NCI-H526 treated with DMSO at 0.1 percent for 48 hours (cell line): ENCODE results near the gene VCL.

Source experiments
- DNase-seq: peaks from one replicate; lab custom pipeline; 2025; lab: John Stamatoyannopoulos, UW

Gene VCL

DNA sequence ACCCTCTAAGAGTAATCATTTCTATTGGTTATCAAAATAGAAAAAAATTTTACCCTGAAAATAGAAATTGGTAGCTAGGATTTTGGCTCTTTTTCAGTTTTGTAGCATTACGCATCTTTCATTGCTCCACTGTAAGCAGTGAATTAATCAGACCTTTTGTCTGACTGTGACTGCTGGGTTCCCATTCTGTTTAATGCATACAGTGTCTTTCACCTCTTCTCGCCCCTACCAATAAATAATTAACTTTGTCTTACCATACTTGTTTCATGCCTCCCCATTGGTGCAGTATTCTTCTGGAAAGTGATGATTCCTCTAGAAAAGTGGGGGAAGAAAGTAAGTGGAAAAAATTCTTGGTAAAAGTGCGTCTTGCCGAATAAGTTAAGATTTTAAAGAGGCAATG is 79.5 kb downstream of the VCL start:
- DNase-seq: no peak

DNA sequence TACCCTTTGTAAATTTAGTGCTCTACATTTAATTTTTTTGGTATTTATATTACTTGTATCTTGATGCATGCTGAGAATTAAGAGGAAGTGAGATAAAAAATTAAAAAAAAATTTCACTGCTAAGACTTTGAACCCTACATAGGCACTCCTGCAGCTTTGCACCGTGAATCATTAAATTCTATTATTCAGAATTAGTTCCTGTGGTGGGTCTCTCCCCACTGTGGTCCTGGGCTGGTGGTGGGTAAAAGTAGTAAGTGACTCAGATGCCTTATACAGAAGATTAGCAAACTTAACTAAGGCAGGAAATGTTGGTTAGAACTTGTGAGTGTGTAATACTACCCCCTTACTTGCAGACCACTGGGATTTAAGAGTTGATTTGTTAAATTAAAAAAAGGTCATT is 80.1 kb downstream of the VCL start:
- no peak for DNase-seq

DNA sequence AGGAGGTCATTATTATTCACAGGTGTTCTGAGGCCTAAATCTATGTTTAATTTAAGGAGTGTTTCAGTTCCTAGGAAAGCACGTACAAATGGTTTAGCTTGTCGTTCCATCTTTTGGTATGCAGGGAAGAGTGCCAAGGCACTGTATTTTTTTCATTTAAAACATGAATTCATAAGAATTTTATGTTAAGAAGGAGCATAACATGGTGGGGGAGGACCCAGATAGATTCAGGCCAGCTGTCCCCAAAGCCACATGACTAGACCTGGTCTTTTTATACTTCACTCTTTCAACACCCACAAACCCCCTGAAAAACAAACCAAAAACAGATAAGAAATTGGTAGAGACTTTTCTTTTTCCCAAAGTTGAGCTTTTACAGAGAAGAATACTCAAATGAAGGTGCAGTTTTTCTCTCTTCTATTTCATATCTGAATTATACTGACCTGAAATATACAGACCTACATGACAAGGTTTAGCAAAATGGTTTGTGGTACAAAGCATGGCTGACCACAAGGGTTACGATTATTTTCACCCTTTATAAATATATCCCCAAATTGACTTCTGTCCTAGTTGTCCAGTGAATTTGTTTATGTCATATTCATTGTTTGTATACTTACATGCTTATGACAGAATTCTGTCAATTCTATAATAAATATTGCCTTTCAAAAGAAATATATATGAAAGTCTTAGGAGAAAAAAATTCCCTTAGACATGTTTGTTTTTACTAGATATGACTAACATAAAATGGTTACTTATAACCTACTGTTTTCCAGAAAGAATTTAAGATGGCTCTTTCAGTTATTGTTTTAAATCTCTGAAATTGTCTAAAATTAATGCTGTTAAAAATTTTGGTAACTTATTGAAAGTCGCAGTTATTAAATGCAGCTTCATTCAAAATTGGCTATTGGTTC is 81.4 kb downstream of the VCL start:
- no peak for DNase-seq

DNA sequence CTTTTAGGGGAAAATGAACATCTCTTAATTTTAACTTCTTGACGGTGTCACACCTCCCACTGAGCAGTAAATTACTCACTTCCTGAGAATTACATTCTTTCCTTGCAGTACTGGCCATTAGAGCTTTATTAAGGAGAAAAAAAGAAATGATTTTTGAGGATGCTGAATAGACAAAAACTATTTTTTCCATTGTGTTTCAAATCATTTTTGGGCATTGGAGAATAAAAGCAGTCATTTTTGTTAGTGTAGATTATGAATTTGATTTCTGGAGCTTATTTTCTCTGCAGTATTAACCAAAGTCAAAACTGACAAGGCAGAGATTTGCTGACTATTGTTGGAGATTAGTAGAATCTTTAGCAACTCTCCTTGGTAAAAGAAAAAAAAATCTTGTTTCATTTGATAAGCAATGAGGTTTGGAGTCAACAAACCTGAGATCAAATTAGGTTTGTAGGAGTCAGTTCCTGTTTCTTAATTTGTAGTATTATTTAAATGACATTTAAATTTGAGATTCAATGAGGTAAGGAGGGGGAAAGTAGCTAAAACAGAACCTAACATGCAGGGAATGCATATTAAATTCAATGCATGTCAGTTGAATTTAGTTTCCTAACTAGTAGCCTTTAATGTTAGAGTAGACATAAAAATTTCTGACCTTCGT is 82.1 kb downstream of the VCL start:
- DNase-seq: no peak

DNA sequence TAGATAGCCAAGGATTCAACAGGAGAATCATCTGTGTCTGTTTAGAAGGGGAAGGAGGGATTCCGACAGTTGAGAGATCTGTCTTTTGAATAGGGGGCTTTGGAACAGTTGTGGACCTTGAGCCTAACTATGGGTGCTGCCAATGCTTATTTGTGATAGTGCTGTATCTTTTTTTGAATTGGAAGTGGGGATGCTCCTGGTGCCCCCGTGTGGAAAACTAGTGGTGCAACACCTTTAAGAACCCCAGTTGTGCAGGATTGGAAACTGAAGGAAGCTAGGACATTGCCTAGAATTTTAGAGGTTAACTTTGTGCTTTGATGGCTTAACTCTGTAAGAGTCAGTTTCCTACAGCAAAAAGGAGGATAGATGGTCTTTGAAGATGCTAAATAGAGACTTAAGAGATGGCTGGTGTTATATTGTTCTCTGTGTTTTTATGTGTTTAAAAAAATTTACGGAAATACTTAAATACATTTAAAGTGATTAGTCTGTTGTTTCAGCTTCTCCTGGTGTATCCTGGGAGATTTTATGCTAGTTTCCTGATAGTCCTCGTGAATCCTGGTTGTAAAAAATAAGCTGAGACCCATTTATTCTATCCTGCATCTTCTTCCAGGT is 83.4 kb downstream of the VCL start:
- DNase-seq: peak; percentile 27

DNA sequence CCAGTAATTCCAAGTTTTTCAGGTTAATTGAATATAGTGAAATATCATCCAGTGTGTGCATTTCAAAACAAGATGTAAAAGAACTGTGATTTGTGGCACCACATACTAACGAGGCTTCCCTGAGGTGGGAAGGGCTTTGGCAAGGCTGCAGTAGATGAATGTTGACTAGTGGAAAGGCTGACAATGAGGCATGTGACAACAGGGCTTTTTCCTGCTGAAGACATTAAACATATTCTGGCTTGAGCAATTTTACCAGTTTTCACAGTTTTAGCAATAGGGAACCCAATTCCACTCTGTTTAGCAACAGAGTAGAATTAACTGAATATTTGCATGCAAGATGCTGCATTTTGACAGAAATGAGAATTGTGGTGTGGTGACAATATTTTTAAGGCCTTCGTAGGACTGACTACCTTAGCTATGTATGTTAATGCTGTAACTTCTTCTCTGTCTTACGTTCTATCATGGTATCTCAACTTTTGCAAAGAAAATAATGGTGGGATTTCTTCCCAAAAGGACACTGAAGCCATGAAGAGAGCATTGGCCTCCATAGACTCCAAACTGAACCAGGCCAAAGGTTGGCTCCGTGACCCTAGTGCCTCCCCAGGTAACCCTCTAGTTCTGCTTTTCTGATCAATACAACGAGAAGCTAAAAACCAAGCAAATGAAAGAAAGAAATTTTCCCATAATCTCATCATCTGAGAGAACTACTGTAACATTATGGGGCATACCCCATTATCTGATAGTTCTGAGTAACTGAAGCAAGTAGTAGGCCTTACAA is 84.2 kb downstream of the VCL start:
- DNase-seq: no peak

DNA sequence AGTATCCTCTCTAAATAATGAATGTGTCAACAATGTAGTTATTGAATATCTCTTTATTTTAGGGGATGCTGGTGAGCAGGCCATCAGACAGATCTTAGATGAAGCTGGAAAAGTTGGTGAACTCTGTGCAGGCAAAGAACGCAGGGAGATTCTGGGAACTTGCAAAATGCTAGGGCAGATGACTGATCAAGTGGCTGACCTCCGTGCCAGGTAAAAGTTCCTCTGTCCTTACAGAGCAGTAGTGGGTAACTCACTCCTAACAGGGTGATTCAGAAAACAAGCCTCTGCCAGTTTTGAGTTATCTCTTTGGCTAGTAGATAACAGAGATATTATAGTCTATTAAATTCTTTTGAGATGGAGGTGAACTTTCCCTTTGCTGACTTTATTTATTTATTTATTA is 85.4 kb downstream of the VCL start:
- no peak for DNase-seq

DNA sequence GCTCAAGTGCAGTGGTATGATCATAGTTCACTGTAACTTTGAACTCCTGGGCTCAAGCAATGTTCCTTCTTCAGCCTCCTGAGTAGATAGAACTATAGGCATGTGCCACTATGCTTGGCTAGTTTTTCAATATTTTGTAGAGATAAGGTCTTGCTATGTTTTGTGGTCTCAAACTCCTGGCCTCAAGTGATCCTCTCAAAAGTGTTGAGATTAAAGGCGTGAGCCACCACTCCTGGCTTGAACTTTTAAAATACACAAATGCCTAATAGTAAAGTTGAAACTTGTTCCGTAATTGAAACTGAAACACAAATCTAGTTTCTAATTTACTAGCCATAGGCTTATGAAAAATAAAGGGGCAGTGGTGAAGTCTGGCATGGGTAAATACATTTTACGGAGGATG is 87.0 kb downstream of the VCL start:
- DNase-seq: no peak

DNA sequence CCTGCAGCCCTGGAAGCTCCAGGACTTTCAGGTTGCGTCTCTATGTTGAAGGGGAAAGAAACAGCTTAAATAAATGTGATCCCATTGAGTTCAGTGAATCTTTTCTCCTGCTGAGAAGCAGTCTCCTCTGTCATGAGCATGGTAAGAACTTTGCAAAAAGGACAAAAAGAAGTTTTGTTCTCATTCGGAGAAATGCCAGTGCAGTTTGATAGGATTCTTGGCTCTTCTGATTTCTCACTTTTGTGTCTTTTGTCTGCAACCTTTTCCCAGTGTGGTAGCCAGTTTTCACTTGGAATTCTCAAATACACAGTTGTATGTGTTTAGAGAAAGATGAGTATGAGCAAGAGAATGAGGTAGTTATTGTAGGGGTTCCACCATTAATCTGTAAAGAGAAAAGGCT is 88.4 kb downstream of the VCL start:
- no peak for DNase-seq

DNA sequence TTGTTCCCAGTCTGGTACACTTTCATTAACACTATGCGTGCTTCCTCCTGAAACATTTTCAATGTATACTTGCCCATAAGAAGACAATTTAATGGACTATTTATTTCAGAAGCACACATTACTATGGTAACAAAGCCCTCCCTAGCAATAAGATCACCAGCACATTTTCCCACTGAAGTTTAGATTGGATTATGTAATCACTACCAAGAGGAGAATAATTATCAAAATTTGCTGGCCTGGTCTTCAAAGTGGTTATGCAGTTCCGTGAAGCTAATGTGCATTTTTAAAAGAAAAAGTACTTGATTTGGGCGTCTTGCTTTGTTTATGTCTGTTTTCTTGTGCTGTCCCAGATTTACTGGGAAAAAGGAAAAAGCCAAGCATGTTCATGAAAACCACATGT is 90.8 kb downstream of the VCL start:
- no peak for DNase-seq

DNA sequence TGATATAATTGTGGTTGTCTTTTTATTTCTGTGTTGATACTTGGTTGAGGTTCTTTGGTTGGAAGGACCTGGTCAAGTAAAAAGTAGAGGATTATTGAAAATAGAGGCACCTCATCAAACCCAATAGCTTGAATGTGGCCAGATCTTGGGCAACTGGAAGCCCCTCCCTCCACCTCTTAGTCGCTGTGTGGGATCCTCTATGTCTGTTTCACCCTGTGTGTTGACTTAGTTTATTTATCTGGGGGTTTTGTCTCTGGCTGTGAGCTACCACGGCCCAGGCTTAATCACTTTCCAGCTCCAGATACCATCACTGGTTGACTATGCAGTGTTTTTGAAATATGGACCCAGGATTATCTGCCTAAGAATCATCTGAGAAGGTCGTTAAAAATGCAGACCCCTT is 94.5 kb downstream of the VCL start:
- no peak for DNase-seq

DNA sequence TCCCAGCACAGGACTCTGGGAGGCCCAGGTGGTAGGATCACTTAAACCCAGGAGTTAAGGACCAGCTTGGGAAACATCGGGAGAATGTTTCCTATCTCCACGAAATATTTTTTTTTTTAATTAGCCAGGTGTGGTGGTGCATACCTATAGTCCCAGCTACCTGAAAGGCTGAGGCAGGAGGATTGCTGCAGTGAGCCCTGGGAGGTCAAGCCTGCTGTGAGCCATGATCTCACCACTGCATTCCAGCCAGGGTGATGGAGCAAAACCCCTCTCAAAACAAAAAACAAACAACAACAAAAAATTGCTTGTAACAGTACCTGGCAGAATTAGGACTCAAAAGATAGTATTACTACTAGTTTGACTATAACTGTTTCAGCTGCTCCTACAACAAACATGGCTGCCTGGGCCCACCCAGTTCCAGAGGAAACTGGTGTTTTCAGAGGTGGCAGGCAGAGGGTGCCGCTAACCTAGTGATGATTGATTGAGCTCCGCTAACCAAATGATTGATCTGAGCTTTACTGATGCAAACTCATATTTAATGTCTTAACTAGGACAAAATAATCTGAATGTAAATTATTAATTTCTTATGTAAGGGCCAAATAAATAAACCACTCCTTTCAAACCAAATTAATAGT is 95.7 kb downstream of the VCL start:
- no peak for DNase-seq

DNA sequence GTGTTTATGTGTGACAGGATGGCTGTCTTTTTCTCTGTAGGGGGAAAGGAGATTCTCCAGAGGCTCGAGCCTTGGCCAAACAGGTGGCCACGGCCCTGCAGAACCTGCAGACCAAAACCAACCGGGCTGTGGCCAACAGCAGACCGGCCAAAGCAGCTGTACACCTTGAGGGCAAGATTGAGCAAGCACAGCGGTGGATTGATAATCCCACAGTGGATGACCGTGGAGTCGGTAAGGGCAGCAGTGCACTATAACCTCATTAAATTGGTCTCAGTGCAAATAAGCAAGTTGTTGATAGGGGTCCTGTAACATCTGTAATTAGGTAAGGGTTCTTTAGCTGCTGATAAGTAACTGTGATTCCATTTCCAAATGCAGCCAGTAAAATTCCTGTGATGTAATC is 96.3 kb downstream of the VCL start:
- DNase-seq: no peak

DNA sequence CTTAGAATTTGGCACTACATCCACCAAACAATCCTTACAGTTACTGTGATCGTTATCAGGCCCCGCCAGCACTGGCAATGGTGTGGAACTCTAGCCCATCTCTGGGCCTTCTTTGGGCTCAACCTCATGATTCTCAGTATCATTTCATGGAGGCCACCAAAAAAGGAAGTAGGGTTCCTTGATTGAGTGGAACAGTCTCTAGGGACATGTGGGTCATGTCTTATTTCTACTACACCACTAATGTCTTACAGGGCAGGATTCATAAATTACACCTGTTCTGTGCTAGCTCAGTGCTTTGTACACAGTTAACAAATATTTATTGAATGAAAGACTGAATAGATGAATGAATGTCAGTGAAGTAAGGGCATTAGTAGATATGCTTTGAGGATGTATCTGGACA is 98.9 kb downstream of the VCL start:
- peak; percentile 37 for DNase-seq

DNA sequence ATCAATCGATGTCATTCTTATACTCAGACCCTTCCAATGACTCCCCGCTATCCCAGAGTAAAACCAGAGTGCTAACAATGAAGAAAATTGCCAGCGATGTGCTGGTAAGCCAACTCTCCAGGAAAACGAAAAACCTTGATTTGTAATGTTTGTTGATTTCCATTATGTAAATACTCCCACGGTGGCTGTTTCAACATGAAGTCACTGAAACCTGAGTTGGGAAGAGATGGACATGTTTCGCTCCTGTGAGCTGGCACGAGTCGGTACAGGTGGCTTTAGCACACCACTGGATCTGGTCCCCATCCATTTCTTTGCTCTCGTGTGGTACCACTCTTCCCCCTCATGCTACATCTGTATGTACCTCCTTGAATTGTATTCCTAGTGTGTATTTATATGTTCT is 99.9 kb downstream of the VCL start:
- no peak for DNase-seq

DNA sequence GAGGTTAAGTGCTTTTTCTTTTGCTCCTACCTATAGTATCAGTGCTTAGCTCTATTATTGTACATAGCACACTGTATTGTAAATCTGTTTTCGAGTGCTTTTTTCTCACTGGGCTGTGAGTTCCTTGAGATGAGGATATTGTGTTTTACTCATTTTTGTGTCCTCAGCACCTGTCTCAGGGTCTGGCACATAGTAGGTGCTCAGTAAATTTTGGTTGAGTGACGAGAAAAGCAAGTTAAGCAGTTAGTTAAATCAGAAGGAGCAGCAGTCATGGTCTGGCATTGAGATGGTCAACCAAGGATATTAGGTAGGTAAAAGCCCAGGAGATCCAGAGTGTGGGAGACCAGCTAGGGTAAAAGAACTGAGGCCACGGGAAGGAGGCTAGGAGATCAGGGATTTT is 101.5 kb downstream of the VCL start:
- no peak for DNase-seq

DNA sequence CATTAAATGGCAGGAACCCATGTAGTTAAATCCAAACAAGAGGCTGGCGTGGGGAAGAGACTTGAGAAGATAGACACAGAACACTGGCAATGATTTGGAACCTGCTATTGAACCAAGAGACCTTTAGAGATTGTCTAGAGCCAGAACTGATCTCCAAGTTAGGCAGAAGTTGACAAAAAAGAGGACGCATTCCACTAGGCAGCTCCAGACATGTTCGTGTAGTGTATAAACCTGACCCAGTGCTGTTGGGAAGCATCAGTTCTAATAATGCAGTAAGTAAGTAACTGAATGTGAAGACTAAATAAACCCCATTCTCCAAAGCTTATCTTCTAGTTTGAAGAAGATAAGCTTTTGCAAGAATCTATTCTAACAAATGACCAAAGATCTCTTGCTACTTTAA is 101.9 kb downstream of the VCL start:
- no peak for DNase-seq

DNA sequence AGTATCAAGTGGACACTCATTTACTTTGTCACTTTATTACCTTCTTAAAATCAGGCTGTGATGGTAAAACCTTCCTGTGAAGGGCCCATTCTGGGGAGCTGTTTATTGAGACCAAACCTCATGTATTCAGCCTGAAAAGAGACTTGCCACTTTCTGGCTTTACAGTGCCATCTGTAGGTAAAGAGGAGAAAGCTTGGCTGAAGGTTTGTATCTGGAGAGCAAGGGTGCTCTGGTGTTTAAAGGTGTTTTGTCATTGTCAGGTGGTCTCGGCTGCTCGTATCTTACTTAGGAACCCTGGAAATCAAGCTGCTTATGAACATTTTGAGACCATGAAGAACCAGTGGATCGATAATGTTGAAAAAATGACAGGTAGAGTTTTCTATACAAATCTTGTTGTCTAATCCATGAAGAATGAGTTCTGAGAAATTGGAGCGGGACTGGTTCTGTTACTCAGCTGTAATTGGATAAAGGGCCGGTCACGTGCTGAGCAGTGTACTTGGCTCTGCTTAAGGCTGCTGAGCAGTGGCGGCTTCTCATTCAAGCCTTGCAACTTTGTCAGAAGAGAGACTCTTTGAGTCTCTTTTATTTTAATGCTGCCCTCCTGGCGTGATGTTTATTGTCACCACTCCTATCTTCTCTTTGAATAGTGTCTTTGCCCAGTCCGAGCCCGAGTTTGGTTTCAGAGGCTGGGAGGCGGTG is 105.8 kb downstream of the VCL start:
- no peak for DNase-seq

DNA sequence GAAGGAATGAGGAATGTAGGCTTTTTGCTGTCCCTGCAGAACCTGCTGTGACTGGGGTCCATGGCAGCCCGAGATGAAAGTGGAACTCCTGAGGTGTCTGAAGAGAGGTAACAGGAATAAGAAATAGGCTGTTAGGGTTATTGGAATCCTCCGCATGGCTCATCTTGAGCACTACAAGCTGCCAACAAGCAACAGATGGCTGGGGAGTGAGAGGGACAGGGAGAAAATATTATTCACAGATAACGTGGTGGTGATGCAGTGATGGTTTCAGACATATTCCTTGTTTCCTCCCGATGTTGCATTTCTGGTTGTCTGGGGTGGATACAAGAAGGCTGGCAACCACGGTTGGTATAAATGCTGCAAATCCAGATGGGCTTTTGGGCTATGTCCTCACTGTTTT is 106.6 kb downstream of the VCL start:
- no peak for DNase-seq

DNA sequence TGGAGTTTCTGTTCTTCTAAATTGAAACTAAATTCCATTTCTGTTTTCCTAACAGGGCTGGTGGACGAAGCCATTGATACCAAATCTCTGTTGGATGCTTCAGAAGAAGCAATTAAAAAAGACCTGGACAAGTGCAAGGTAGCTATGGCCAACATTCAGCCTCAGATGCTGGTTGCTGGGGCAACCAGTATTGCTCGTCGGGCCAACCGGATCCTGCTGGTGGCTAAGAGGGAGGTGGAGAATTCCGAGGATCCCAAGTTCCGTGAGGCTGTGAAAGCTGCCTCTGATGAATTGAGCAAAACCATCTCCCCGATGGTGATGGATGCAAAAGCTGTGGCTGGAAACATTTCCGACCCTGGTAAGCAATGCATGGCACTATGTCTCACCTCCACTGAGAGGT is 107.1 kb downstream of the VCL start:
- DNase-seq: no peak

DNA sequence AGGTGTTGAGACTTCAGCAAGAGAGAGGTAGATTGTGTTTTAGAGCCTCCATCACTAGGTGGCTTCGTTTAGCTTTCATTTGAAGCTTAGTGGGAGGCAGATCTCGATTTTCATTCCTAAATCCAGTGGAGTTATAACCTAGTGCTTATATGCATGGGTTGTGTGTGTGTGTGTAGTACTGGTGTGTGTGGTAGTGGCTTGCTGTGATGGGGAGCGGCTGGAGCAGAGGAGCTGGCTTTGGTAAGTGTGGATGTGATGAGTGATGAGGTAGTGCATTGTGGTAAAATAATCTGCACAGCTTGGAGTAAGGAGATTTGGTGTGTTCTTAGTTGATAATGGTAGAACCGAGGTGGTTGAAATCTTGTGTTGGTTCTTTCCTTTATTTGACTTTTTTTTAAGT is 109.5 kb downstream of the VCL start:
- no peak for DNase-seq
